Bronchial epithelial cell (primary cell): ENCODE data around the gene EPHA4. TPM values are rescaled to one million over a fixed set of nuclear protein-coding genes. Genes with fewer than 3 reads are reported as not detected.

ENCODE experiments used
- DNase-seq: peaks from one replicate; pipeline ENCODE4 v3.0.0-alpha.2; 2010; ENCODE audit warnings: low read depth
- FAIRE-seq: peaks from 2 replicates; lab custom pipeline; 2011; peaks lifted over from hg19 to GRCh38; lab: Jason Lieb, UNC
- H3K27me3 ChIP-seq: 2 replicates; pipeline ENCODE4 v1.5.1; 2011; ENCODE audit warnings: low read length; ENCODE audit not compliant: control insufficient read depth, insufficient read depth
- H3K36me3 ChIP-seq: 2 replicates; pipeline ENCODE4 v1.5.1; 2011; ENCODE audit warnings: low read length; ENCODE audit not compliant: control insufficient read depth, insufficient read depth
- H3K4me3 ChIP-seq: 2 replicates; pipeline ENCODE4 v1.5.1; 2011; ENCODE audit warnings: mild to moderate bottlenecking, low read depth, low read length, control low read depth
- total RNA-seq: library from RNA; depleted of rRNA; stranded (reverse); fragments of >200 nt; gene quantifications from 2 replicates; pipeline ENCODE4 v1.2.1, GENCODE V29; 2014
- TF ChIP-seq, protein P1 (sequence below): IDR thresholded peaks from 2 replicates; pipeline ENCODE4 v1.5.1; 2011; ENCODE audit warnings: mild to moderate bottlenecking, moderate library complexity, low read length, control low read depth, inconsistent platforms; ENCODE audit not compliant: insufficient read depth, severe bottlenecking

EPHA4 gene
- total RNA-seq, 1 donor from 2014 or later: 6.1 TPM

DNA sequence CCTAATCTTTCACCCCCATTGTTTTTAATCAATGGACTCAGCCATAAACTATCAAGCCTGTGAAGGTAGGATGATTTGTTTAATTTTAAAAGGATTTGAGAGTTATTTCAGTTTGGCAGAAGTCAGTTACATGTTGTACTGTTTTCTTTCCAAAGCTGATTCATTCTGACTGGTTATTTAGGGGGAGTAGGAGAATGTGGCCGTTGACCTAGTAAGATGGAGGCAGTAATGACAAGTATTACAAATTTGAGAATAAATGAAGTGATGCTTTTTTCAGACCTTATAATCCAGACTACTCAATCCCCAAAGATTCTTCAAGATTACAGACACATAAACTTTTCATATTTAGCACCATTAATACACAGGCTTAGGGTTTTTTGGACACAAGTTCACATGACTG is 4.3 kb downstream of the EPHA4 start:
- H3K4me3 ChIP-seq: no peak overlapping the region
- no peak for DNase-seq
- TF ChIP-seq, protein P1, sequence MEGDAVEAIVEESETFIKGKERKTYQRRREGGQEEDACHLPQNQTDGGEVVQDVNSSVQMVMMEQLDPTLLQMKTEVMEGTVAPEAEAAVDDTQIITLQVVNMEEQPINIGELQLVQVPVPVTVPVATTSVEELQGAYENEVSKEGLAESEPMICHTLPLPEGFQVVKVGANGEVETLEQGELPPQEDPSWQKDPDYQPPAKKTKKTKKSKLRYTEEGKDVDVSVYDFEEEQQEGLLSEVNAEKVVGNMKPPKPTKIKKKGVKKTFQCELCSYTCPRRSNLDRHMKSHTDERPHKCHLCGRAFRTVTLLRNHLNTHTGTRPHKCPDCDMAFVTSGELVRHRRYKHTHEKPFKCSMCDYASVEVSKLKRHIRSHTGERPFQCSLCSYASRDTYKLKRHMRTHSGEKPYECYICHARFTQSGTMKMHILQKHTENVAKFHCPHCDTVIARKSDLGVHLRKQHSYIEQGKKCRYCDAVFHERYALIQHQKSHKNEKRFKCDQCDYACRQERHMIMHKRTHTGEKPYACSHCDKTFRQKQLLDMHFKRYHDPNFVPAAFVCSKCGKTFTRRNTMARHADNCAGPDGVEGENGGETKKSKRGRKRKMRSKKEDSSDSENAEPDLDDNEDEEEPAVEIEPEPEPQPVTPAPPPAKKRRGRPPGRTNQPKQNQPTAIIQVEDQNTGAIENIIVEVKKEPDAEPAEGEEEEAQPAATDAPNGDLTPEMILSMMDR: no peak
- no peak for FAIRE-seq
- peaks cover 9% of the 10 kb centered on the region for H3K27me3 ChIP-seq
- H3K36me3 ChIP-seq: no peaks in the 10 kb centered on the region

- H3K4me3 ChIP-seq: no peak overlapping the region
- FAIRE-seq (no peak), DNase-seq (no peak)
- H3K36me3 ChIP-seq: no peaks in the 10 kb centered on the region
- peaks cover 9% of the 10 kb centered on the region for H3K27me3 ChIP-seq
- TF ChIP-seq, protein P1: no peak
These were observed 4.8 kb downstream of the EPHA4 start for GRCh38 chr2:221567231-221567760.

DNA sequence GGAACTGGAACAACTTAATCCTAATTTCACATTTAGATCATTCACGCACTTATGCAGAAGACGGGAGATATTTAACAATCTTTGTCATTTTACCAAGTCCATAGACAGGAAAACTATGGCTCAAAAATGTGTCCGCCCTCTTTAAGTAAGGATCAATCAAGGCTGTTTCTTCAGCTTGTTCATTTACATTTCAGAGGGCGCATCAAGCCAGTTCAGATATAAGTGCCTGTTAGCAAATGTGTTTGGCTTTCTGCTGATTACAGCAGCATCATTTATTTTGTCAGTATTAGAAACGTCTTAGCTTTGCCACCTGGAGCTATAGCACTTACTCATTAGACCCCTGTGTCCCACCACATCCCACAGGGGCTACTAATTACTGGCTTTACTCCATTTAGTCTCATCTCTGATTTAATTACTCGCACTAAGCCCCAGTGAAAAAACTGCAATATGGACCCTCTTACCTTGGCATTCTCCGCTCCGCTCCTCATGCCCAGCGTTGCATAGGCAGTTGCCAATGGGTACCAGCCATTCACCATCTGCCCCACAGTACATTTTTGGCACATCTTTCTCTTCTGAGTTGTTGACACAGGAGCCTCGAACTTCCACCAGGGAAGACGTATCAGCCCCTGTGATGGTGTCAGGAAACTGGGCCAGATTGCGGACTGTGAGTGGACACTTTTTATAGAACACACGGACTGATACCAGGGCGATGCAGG is 8.7 kb downstream of the EPHA4 start:
- DNase-seq (no peak), FAIRE-seq (no peak)
- TF ChIP-seq, protein P1: no peak

DNA sequence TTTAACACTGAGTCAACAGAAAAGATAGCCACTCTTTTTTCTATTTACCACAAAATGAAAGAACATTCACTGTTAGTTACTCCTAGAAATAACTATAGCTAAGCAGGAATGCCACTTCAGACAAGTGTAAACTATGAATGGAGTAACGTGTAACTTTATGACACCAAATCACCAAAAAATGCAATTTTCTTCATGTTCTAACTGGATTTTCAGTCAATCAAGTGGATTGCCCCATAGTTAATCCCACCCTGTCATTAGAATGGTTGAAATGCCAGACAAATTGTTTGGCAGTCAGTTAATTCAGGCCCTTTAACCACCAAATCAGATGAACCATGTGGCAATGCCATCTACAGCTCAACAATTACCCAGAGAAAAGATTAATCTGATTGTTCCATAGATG is 9.9 kb downstream of the EPHA4 start:
- FAIRE-seq: no peak
- DNase-seq: no peak

More for the DNA sequence above, 8.7 kb downstream of the EPHA4 start:
- Histone ChIP-seq H3K27me3 (no peaks in the 10 kb centered on the region), H3K4me3 (no peak overlapping the region), H3K36me3 (no peaks in the 10 kb centered on the region)

DNA sequence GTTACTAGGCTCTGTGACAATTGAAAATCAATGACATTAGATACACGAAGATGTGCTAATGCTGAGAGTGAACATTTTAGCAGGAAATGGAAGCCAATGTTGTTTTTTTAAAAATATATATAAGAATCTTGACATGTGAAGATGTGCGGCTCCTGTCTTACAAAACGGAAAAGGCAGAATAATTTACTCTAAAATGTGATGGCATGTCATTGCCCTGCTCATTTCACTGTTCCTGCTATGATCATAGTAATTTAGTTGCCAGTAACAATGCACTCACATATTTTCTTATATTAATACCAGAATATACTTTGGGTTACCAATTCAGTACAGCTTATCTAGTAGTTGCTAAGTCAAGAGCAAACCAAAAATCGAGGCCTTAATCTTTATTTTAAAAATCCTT is 10.3 kb downstream of the EPHA4 start:
- no peak for DNase-seq
- no peak for FAIRE-seq
- Histone ChIP-seq H3K4me3 (no peak overlapping the region), H3K36me3 (no peaks in the 10 kb centered on the region), H3K27me3 (no peaks in the 10 kb centered on the region)
- TF ChIP-seq, protein P1: no peak

More for the DNA sequence above, 9.9 kb downstream of the EPHA4 start:
- Histone ChIP-seq H3K4me3 (no peak overlapping the region), H3K36me3 (no peaks in the 10 kb centered on the region), H3K27me3 (no peaks in the 10 kb centered on the region)
- TF ChIP-seq, protein P1: no peak
